ENCODE data around the gene EIF2D. TPM values are rescaled to one million over a fixed set of nuclear protein-coding genes. Genes with fewer than 3 reads are reported as not detected.

The EIF2D gene
- total RNA-seq, 2 donors from 2014 or later: 43.6 to 45.4 TPM

DNA sequence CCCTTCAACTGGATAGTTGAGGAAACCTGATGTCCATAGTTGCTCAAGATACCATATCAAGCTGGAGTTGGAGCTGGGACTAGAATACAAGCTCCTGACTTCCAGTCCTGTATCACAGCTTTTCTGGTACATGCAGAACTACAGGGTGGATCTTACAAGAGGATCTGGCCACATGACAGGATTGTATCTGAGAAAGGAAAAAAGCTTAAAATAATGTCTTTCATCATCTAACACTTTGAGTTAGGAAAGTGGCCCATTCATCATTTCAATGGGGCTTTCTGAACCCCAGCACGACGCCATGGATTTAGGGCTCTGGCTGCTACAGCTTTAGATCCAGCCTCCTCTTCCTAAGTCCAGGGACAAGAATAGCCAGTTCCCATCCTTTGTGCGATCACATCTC is 58.1 kb downstream of the EIF2D start:
- ATAC-seq (no peak), DNase-seq (no peak)
- Mint-ChIP-seq H3K27ac (peak overlapping the region; percentile 100), H3K4me1 (peaks cover 52% of the 10 kb centered on the region), H3K36me3 (ENCODE audit: low read depth) (no peaks in the 10 kb centered on the region), H3K4me3 (no peak overlapping the region), H3K27me3 (no peaks in the 10 kb centered on the region)
- H3K9me3 ChIP-seq (ENCODE audit: control insufficient read depth, low read length, poor library complexity, severe bottlenecking): no peaks in the 10 kb centered on the region

DNA sequence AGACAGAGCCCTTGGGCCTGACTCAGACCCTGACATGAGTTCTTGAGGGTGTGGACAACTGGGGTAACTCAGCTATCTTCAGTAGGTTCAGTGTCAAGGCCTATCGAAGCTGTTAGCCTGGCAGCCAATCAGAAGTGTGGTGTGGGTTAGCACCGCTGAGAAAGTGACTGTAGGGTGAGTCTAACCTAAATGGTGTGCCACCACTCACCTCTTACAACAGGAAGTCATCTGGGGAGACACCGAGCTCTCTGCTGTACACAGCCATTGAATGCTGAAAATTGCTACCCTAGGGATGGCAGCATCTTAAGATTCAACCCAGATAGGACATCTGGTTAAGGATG is 60.3 kb downstream of the EIF2D start:
- DNase-seq (peak; percentile 29 to 59 (median 57)), ATAC-seq (peak; percentile 89)
- Mint-ChIP-seq H3K27ac (peak overlapping the region; percentile 100), H3K36me3 (ENCODE audit: low read depth) (peaks cover 2% of the 10 kb centered on the region), H3K4me1 (peaks cover 52% of the 10 kb centered on the region), H3K27me3 (no peaks in the 10 kb centered on the region), H3K4me3 (peak overlapping the region; percentile 46)
- no peaks in the 10 kb centered on the region for H3K9me3 ChIP-seq (ENCODE audit: control insufficient read depth, low read length, poor library complexity, severe bottlenecking)

DNA sequence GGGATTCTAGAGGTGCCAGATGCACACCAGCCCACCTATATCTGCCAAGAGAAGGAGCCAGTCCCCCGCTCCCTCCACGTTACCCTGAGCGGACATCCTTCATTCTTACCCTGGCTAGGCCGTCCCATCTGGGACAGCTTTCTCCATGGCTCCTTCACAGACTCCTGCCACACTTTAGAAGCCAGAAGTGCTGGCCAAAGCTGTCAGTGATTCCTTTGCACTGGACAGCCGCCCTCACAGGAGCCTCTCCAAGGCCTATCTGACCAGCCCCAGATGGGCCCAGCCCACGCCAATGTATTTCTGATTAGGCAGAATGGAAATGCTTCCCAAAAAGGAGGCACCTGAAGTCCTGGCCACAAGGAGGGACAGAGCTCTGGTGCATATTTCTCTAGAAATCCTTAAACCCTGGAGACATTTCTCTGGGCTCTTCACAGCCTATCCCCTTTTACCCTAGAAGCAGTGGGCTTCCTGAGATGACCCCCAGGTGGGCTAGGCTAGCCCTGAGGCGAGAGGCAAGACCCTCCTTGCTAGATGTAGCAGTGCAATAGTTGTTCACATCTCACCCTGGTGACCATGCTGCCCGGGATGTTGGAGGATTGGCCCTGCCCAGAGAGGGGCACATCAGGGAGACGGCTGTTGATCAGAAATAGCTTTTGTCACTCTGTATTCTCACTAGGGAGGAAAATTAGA is 60.8 kb downstream of the EIF2D start:
- H3K27me3 Mint-ChIP-seq: no peaks in the 10 kb centered on the region
- ATAC-seq (no peak), DNase-seq (no peak)
- no peaks in the 10 kb centered on the region for H3K9me3 ChIP-seq (ENCODE audit: control insufficient read depth, low read length, poor library complexity, severe bottlenecking)
- peak overlapping the region; percentile 100 for H3K27ac Mint-ChIP-seq
- H3K4me3 Mint-ChIP-seq: no peak overlapping the region
- peaks cover 50% of the 10 kb centered on the region for H3K4me1 Mint-ChIP-seq
- H3K36me3 Mint-ChIP-seq (ENCODE audit: low read depth): peaks cover 2% of the 10 kb centered on the region

DNA sequence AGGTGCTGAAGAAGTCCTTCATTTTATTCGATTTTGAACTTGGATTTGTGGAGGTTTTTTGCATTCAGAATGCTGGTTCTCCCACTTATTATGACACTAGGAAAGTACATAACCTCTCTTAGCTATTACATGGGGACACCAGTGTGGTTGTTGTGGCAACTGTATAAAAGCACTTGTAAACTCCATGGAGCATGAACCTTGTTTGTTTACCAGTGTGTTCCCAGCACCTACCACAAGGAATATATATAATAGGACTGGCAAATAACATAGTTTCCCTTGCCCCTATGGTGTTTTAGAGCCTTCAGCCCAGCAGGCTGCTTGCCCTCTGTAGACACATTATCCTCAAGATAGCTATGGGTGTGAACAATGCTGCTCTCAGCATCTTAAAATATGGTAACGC is 61.8 kb downstream of the EIF2D start:
- Mint-ChIP-seq H3K27ac (peak overlapping the region; percentile 100), H3K27me3 (no peaks in the 10 kb centered on the region), H3K4me1 (peaks cover 46% of the 10 kb centered on the region), H3K36me3 (ENCODE audit: low read depth) (peaks cover 2% of the 10 kb centered on the region), H3K4me3 (no peak overlapping the region)
- DNase-seq: no peak
- no peaks in the 10 kb centered on the region for H3K9me3 ChIP-seq (ENCODE audit: control insufficient read depth, low read length, poor library complexity, severe bottlenecking)
- no peak for ATAC-seq

DNA sequence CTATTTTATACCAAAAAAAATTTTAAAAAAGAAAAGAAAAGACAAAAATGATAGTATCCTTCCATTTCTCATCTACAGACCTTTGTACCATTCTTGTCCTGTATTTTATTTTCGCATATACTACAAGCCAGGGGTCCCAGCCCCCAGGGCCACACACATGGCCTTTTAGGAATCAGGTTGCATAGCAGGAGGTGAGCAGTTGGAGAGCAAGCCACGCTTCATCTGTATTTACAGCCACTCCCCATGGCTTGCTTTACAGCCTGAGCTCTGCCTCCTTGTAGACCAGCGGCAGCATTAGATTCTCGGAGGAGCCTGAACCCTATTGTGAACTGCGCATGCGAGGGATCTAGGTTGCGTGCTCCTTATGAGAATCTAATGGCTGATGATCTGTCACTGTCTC is 65.2 kb downstream of the EIF2D start:
- DNase-seq (no peak), ATAC-seq (no peak)
- H3K4me3 Mint-ChIP-seq: no peak overlapping the region
- H3K27me3 Mint-ChIP-seq: no peaks in the 10 kb centered on the region
- H3K36me3 Mint-ChIP-seq (ENCODE audit: low read depth): peaks cover 2% of the 10 kb centered on the region
- no peaks in the 10 kb centered on the region for H3K9me3 ChIP-seq (ENCODE audit: control insufficient read depth, low read length, poor library complexity, severe bottlenecking)
- H3K4me1 Mint-ChIP-seq: peaks cover 22% of the 10 kb centered on the region
- H3K27ac Mint-ChIP-seq: no peak overlapping the region

DNA sequence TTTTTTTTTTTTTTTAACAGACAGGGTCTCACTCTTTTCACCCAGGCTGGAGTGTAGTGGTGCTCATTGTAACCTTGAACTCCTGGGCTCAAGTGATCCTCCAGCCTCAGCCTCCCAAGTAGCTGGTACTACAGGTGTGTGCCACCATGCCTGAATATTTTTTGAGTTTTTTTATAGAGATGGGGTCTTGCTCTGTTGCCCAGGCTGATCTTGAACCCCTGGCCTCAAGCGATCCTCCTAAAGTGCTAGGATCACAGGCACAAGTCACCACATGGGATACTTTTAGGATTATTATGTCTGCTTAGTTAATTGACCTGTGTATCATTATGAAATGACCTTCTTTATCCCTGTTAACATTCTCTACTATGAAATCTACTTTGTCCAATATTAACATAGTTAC is 66.9 kb downstream of the EIF2D start:
- H3K36me3 Mint-ChIP-seq (ENCODE audit: low read depth): peaks cover 2% of the 10 kb centered on the region
- ATAC-seq: peak; percentile 27
- H3K27ac Mint-ChIP-seq: peak overlapping the region; percentile 37
- peaks cover 17% of the 10 kb centered on the region for H3K4me1 Mint-ChIP-seq
- DNase-seq: no peak
- H3K9me3 ChIP-seq (ENCODE audit: control insufficient read depth, low read length, poor library complexity, severe bottlenecking): no peaks in the 10 kb centered on the region
- no peaks in the 10 kb centered on the region for H3K27me3 Mint-ChIP-seq
- H3K4me3 Mint-ChIP-seq: no peak overlapping the region

DNA sequence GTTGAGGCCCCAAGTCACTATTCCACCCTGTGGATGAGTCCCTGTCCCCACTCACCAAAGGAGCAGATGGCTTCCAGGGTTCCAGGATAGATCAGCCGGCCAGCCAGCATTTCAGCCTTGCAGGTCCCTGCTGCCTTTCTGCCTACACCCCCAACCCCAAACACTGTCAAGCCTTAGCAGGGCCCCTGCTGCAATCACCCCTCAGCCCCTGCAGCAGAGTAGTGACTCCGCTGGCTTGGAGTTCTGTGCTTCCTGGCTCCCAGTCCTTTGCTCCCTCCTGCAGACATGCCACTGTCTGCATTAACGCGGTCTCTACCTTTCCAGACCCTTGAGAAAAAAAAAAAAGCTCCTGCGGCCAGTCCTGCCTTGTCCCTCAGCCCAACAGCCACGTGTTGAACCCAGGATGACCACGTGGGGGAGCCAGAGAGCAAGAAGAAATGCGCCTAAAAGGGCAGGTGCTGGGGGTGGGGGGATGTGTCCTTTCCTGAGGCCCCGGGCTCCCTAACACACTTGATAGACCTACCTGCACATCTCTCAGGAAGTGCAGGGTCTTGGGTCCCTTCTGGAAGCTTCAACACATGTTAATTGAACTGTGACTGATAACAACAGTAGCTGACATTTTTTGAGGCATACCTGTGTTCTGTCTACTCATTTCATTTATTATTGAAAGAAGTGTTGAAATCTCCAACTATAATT is 67.6 kb downstream of the EIF2D start:
- peak overlapping the region; percentile 37 for H3K27ac Mint-ChIP-seq
- H3K4me3 Mint-ChIP-seq: no peak overlapping the region
- H3K36me3 Mint-ChIP-seq (ENCODE audit: low read depth): peaks cover 2% of the 10 kb centered on the region
- H3K4me1 Mint-ChIP-seq: peaks cover 13% of the 10 kb centered on the region
- peak; percentile 68 to 77 (median 70) for DNase-seq
- peak; percentile 92 for ATAC-seq
- H3K9me3 ChIP-seq (ENCODE audit: control insufficient read depth, low read length, poor library complexity, severe bottlenecking): no peaks in the 10 kb centered on the region
- H3K27me3 Mint-ChIP-seq: no peaks in the 10 kb centered on the region

Other genes starting within 250 kb of the EIF2D start
- 10 to 100 TPM; 48.5 to 72.5 TPM for gene IKBKE, start 142.0 kb downstream of the EIF2D start, total RNA-seq
- gene RASSF5, start 104.9 kb downstream of the EIF2D start, total RNA-seq: 100 to 1,000 TPM; 177 to 188 TPM
- gene DYRK3, start 23.1 kb upstream of the EIF2D start, total RNA-seq: 1 to 10 TPM; 3.0 to 3.6 TPM
- 100 to 1,000 TPM; 181 to 182 TPM for gene MAPKAPK2, start 72.4 kb upstream of the EIF2D start, total RNA-seq
- not detected for gene IL19, start 158.3 kb upstream of the EIF2D start, total RNA-seq
- gene IL10, start 160.0 kb upstream of the EIF2D start, total RNA-seq: under 1 TPM; 0.20 to 0.76 TPM